HG03442 (cell line): ENCODE results near the gene ARHGEF40.

Experiments
- ATAC-seq: cut with Tn5 transposase; IDR thresholded peaks from one replicate; pipeline ENCODE4 v1.9.1; 2021; ENCODE audit warnings: mild to moderate bottlenecking, moderate library complexity; ENCODE audit not compliant: unreplicated experiment

The ARHGEF40 gene

DNA sequence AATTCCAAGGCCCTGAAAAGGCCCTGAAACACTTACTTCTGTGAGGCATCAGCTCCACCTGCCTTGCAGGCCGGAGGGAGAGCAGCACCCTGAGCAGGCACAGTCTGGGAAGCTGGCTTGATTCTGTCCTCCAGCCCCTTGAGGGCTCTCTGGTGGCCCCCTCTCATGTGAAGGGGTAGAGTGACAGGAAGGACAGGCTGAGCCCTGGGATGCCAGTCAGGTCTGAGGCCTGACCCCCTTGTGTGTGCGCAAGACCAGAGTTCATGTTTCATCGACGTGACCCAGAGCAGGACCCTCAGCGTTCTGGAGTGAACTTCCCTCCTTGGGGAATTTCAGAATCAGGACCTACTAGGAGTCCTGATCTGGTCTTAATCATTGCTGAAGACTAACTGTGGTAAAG lies 11.2 kb upstream of the ARHGEF40 start:
- ATAC-seq = no peak

DNA sequence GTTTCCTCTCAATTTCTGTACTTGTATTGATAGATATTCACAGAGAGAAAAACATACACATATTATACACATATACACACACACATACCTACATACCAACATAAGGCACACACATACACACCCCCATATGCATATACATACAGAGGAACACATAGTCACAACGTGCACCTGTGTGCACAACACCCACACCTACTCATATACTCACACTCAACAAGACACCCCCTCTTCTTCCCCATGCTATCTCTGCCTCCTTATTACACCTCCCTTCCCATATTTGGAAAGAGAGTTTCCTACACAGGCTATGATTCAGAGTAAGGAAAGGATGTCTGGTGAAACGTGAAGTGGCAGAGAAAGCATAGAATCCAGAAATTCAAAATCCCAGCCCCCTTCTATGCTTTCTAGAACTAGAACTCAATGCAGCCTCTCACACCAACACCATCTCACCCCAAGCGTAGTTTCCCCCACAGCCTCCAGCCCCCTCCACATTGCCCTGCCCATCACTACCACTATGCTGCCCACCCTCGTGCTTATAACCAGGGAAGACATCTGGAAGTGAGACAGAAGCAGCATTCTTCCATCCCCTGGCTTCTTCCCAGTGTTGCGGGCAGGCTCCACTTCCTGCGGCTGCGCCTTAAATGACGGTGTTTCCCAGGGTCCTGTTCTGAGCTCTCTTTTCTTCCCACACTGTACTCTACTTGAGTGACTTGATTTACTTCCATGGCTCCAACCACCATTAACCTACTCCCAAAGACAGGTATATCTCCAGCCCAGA lies 10.1 kb upstream of the ARHGEF40 start:
- ATAC-seq = no peak

DNA sequence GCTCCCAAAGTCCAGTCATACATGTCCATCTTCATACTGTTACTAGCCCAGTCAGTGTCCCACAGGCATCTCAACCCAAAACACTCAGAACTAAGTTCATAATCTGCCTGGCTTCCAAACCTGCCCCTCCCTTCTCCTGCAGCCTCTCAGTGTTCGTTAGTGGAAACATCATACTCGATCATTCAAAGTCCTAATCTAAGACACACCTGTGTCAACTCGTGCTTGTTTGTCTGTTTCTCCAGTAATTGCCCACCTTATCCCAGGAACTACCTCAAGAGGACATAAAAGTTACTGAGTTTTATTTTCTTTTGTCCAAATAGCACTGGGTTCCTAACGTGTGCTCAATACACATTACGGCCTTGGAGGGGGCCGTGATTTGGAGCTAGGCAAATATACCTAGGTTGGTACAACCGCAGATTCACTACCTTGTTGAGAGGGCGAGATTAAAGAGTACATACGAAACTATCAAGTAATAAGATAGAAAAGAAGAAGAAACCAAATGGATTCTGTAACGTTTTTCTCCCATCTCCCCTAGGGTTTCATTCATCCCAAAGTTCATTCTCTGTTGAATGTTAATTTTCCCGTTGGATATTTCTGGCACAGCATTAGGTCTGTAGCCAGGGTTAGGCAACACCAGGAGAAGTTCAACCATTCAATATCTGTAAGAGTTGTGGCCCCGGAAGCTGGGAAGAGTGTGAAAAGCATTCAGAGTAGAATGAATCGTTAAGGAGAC lies 9.3 kb upstream of the ARHGEF40 start:
- ATAC-seq = no peak

DNA sequence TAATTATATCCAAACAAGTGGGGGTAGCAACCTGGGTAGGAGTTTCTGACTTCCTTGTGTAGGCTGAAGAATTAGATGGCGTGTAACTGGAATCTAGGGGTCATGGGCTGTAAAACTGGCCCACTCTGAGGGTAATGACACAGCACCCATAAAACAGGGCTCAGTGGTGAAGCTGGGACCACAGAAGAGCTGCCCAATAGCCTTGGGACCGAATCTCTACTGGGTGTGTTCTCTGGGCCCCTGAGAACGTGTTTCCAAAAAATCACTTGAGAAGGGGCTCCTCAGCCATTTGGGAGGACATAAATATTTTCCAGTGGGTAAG lies 8.8 kb upstream of the ARHGEF40 start:
- no peak for ATAC-seq

DNA sequence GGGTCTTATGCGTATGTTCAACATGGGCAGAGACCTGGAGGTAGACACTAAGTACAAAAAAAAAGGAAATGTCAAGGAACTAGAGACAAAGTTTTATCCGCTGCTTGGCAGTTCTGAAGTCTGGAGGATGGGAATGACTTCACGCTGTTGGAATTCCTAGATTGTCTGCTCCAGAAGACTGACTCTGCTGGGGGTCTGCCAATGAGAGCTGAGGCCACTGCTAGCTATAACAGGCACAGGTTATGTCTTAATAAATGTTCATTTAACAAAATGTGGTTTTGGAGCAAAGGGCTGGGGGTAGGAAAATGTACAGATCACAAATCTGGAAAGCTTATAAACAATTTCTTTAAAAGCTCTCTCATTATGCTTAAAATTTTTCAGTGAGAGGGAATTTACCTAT lies 6.6 kb upstream of the ARHGEF40 start:
- no peak for ATAC-seq

DNA sequence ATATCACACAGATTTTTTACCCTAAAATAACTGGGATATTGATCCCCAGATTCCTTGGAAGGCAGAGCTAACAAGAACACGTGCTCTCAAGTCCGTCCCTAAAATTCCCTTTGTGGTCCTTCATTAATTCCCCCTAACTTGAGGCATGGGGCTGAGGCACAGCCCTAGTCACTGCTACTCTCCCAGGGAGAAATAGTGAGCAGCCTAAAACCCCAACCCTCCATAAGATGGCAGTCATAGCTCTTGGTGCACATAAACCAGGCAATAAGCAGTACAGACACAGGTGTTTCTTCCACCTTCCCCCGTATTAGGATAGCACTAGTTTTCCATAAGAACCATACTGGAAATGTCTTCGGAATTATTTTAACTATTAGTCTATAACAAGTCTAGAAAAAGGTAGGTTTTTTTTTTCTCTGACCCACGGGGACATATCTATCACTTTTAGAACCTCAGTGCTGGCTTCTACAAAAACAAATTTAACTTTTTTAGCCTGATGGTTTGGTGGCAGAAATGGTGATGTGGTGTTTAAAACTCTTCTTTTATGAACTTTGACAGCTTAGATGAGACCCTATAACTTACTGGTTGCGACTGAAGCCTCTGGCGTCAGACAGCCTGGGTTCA lies 3.1 kb upstream of the ARHGEF40 start:
- ATAC-seq = no peak

DNA sequence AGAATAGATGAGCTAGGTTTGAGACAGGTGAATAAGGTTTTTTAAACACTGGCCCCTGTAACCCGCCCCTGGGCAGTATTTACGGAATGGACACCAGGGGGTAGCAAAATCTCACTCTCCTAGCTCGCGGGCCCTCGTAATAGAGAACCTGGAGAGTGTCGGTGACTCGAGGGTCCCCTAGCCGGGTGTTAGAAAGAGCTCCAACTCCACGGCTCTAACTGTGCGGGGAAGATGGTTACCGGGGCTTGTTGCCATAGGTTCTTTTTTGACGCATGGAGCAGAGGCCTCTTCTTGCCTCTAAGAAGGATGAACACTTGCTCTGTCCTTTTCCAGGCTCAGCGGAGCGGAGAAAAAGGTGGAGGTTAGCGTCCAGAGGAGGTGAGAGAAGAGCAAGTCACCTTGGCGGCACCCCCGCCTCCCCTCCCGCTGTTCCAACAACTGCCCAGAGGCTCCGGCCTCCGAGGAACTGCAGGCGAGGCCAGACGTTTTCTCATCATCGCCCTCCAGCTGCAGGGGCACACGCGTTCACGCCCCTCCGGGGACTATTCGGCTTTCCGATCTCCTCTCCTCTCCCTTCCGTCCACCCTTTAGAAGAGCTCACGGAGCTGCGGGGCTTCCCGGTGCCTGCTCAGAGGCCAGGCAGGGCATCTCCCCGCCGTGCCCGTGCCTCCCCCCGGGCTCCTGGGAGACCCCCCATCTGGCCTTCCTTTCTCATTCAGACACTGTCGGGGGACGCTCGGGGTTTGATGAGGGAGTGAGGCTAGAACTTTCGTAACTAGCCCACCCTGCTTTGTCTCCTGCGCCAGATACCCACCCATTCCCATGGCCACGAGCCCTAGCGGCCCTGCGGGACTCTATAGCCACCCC lies 1.4 kb upstream of the ARHGEF40 start:
- ATAC-seq = no peak

DNA sequence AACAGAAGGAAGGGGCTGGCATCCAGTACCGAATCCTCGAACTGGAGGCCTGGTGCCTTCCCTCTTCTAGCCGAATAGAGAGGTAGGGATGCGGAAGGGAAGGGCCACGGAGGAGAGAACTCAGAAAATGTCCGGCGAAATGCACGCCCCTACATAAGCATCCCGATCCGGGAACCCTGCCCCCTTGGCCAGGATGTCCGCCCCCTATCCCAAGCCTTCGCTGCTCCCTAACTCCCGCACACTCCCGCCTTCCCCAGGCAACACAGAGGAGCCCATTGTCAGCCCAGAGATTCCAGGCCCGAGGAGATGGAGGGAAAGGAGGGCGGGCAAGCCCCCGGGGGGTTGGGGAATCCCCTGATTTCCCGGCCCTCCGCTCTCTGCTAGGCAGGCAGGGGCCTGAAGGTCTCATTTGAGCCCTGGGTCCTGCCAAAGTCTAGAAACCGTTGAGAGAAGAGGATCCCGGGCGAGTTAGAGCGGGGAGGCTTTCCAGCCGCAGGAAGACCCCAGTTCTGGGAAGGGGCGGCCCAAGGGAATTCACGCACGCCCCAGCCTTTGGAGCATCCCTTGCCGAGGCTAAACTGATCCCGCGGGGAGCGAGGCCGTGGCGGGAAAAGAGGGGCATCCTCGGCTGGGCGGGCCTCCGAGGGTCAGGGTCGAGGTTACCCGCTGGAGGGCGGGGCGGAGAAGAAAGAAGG lies 569 bp upstream of the ARHGEF40 start:
- no peak for ATAC-seq

DNA sequence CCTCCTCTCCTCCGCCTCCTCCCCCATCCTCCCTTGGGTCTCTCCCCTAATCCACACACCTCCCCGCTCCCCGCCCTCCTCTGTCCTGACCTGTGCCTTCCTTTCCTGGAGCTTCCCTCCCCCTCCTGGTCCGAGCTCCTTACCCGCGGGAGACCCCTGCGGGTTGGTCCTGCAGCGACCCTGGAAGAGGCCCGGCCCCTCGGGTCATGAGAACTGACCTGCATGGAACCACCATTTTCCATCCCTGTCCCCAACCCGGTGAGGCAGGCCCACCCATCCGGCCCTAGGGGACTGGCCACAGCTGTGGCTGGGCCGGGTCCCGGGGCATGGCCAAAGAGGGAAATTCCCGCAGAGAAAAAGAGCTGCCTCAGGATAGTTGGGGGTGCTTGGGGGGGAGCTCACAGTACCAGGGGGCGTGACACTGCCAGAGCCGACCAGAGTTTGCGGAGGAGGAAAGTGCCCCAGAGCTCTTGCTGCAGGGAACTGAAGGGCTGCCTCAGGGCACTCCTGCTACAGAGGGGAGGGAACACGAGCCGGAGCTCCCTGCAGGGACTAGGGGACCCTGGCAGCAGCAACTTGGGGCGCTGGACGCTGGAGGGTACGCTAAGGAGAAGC lies 613 bp downstream of the ARHGEF40 start:
- peak; percentile 1 for ATAC-seq

DNA sequence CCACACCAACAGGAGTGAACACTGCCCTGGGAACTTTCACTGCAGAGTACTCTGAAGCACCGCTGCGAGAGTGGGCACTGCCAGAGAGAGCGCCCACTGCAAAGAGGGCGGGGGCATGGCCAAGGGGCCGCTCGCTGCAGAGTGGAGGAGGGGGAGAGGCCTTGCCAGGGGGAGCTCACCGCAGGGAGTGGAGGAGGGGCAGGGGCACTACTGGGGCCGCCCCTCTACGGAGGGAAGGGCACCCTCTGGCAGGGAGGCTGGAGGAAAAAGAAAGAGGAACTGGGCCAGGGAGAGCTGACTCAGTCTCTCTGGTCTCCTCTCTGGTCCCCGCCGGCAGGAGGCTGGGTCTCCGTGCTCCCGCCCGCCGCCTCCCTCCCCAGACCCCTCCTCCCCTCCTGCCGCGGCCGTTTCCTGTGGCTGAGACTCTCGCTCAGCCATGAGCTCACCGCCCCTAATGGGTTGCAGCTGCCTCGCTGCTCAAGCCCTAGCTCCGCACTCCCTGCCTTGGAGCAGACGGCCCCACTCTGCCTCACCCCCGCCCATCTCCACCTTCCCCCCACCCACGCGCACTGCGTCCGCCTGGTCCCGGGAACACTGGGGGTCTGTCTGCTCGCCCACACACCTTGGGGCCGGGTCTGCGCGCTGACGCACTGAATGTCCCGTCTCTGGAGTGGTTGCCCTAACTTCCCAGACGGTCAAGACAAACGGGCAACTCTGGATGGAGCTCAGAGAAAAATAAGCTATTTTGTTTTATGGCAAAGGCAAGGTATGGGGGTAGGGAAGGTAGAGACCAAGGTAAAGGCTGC lies 1.3 kb downstream of the ARHGEF40 start:
- ATAC-seq = peak; percentile 61

DNA sequence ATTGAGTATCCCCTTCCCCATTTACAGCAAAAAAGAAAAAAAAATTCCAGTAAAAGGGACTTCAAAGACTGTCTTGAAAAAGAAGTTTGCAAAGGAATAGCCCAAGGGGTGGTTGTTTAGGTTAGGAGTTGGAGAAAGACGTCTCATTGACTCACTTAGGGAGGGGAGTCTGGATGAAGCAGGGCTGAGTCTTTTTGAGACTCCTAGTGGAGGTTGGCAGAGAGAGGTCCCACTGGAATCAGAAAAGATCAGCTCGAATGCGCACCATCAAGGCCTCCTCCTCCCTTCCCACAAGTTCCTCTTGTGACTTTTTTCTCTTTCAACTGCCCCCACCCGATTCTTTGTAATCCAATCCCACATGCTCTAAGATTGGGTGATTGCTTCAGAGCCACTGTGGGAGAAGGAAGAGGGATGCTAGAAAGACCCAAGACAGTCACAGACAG lies 1.9 kb downstream of the ARHGEF40 start:
- no peak for ATAC-seq

DNA sequence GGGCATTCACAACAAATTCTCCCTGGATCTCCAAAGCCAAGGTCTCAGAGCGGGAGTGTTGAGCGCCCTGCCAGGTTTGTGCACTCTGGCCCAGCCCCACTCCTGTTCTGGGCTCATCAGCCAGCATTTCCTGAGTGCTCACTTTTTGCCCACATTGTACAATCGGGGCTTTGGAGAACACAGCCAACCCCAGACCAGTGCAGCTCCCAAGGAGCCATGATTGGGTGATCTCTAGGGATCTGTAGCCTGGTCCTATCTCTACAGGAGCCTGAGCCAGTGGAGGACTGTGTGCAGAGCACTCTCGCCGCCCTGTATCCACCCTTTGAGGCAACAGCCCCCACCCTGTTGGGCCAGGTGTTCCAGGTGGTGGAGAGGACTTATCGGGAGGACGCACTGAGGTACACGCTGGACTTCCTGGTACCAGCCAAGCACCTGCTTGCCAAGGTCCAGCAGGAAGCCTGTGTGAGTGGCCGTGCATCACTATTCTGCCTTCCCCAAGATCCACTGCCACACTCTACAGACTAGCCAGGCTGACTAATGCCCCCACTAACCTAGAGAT lies 2.8 kb downstream of the ARHGEF40 start:
- no peak for ATAC-seq

DNA sequence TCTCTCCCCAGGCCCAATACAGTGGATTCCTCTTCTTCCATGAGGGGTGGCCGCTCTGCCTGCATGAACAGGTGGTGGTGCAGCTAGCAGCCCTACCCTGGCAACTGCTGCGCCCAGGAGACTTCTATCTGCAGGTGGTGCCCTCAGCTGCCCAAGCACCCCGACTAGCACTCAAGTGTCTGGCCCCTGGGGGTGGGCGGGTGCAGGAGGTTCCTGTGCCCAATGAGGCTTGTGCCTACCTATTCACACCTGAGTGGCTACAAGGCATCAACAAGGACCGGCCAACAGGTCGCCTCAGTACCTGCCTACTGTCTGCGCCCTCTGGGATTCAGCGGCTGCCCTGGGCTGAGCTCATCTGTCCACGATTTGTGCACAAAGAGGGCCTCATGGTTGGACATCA lies 3.8 kb downstream of the ARHGEF40 start:
- no peak for ATAC-seq

DNA sequence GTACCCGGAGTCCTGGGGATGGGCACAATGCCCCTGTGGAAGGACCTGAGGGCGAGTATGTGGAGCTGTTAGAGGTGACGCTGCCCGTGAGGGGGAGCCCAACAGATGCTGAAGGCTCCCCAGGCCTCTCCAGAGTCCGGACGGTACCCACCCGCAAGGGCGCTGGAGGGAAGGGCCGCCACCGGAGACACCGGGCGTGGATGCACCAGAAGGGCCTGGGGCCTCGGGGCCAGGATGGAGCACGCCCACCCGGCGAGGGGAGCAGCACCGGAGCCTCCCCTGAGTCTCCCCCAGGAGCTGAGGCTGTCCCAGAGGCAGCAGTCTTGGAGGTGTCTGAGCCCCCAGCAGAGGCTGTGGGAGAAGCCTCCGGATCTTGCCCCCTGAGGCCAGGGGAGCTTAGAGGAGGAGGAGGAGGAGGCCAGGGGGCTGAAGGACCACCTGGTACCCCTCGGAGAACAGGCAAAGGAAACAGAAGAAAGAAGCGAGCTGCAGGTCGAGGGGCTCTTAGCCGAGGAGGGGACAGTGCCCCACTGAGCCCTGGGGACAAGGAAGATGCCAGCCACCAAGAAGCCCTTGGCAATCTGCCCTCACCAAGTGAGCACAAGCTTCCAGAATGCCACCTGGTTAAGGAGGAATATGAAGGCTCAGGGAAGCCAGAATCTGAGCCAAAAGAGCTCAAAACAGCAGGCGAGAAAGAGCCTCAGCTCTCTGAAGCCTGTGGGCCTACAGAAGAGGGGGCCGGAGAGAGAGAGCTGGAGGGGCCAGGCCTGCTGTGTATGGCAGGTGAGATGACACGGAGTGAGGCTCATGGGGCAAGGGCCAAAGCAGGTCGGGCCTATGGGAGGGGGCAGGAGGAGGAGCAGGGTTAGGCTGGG lies 4.5 kb downstream of the ARHGEF40 start:
- ATAC-seq = no peak

DNA sequence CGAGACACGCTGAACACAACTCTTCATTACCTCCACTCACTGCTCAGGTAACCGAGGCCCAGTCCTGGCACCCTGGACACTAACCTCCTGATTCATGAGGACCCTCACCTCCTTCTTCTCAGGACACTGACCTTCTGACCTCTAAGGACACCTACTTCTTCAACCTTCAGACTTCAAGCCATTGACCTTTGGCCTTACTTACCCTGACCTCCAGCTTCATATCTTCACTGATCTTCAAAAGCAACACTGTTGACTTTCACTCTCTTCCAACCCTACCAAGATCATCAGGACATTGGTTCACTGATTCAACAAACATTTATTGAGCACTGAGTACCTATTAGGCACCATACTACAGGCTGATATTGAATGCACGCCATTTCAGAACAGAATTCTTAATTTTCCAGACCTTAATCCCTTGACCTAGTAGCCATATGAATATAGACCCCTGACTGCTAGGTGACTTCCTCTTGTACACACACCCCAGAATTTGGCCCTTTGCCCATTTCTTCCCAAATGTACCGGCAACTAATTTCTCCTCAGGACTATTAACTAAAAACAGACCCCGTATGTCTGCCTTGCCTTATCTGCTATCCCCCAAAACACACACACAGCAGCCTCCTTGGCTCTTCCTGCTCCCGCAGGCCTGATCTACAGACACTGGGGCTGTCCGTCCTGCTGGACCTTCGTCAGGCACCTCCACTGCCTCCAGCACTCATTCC lies 5.8 kb downstream of the ARHGEF40 start:
- no peak for ATAC-seq

DNA sequence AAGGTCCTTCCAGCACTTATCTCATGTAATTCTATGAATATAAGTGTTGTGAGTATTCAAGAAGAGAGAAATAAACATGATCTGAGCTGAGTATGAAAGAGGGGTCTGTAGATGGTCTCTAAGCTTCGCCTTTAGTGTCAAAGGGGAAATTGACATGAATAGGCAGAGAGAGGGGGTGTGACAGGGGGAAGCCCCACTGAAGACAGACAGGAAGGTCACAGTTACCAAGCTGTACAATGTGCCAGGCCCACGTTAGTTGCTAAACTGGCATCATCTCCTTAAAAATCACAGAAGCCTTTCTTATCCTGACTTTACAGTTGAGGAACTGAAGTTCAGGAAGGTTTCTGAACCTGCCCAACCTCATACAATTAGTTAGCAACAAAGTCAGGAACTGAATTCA lies 7.6 kb downstream of the ARHGEF40 start:
- ATAC-seq = no peak

DNA sequence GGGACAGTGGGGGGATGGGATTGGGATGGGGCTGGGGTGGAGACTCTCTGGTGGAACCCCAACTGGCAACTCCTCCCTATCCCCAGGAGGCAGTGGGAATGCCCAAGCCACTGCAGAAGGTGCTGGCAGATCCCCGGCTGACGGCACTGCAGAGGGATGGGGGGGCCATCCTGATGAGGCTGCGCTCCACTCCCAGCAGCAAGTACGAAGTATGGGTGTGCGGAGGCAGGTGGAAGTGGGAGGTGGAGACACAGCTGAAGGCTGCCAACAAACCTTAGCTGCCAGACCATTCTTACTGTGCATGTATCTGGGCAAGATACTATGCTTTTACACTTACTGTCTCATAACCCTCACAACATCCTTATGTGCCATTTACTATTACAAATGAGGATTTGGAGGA lies 8.2 kb downstream of the ARHGEF40 start:
- no peak for ATAC-seq
